HUES48 (cell line): Measurements from ENCODE around the gene ABTB1.

Experiments
- H3K27ac ChIP-seq: one replicate; pipeline ENCODE4 v1.7.0; 2013; ENCODE audit warnings: low read depth, low read length, inconsistent platforms
- H3K27me3 ChIP-seq: 2 replicates; pipeline ENCODE4 v1.6.1; 2013; ENCODE audit warnings: mild to moderate bottlenecking, low read length; ENCODE audit not compliant: control insufficient read depth, insufficient read depth
- H3K36me3 ChIP-seq: 2 replicates; pipeline ENCODE4 v1.6.1; 2013; ENCODE audit warnings: low read length; ENCODE audit not compliant: control insufficient read depth, insufficient read depth
- H3K4me1 ChIP-seq: 2 replicates; pipeline ENCODE4 v1.6.1; 2013; ENCODE audit warnings: mild to moderate bottlenecking, low read length; ENCODE audit not compliant: control insufficient read depth, insufficient read depth
- H3K4me3 ChIP-seq: 2 replicates; pipeline ENCODE4 v1.5.1; 2013; ENCODE audit warnings: mild to moderate bottlenecking, low read depth, low read length
- H3K9ac ChIP-seq: 2 replicates; pipeline ENCODE4 v1.6.1; 2013; ENCODE audit warnings: mild to moderate bottlenecking, low read depth, low read length, moderate library complexity
- H3K9me3 ChIP-seq: 2 replicates; pipeline ENCODE4 v1.6.1; 2013; ENCODE audit warnings: low read length; ENCODE audit not compliant: control insufficient read depth, insufficient read depth

Gene ABTB1

GRCh38 chr3:127665165-127665564 is 7.6 kb upstream of the ABTB1 start:
- Histone ChIP-seq H3K4me3 (no peak overlapping the region), H3K9ac (no peak overlapping the region), H3K4me1 (no peaks in the 10 kb centered on the region), H3K27me3 (no peaks in the 10 kb centered on the region), H3K36me3 (peaks cover 10% of the 10 kb centered on the region), H3K27ac (no peak overlapping the region), H3K9me3 (no peaks in the 10 kb centered on the region)

GRCh38 chr3:127665586-127665985 is 7.2 kb upstream of the ABTB1 start:
- Histone ChIP-seq H3K4me1 (no peaks in the 10 kb centered on the region), H3K9ac (no peak overlapping the region), H3K27ac (no peak overlapping the region), H3K27me3 (no peaks in the 10 kb centered on the region), H3K36me3 (peaks cover 7% of the 10 kb centered on the region), H3K9me3 (no peaks in the 10 kb centered on the region), H3K4me3 (no peak overlapping the region)

- Histone ChIP-seq H3K27me3 (no peaks in the 10 kb centered on the region), H3K9ac (no peak overlapping the region), H3K27ac (no peak overlapping the region), H3K9me3 (no peaks in the 10 kb centered on the region), H3K4me3 (no peak overlapping the region), H3K4me1 (no peaks in the 10 kb centered on the region), H3K36me3 (no peaks in the 10 kb centered on the region; the same call in 1 of the 2 replicates)
Measured at GRCh38 chr3:127666676-127667075, 6.1 kb upstream of the ABTB1 start.

GRCh38 chr3:127667119-127667681 is 5.6 kb upstream of the ABTB1 start:
- Histone ChIP-seq H3K36me3 (no peaks in the 10 kb centered on the region; the same call in 1 of the 2 replicates), H3K4me1 (no peaks in the 10 kb centered on the region), H3K9me3 (no peaks in the 10 kb centered on the region), H3K27ac (no peak overlapping the region), H3K9ac (no peak overlapping the region), H3K27me3 (no peaks in the 10 kb centered on the region), H3K4me3 (no peak overlapping the region)

GRCh38 chr3:127668906-127669305 is 3.8 kb upstream of the ABTB1 start:
- Histone ChIP-seq H3K9me3 (no peaks in the 10 kb centered on the region), H3K27me3 (0 out of 2 replicates have a peak, but pooled peaks cover 4% of the 10 kb centered on the region), H3K4me3 (no peak overlapping the region), H3K9ac (no peak overlapping the region), H3K27ac (no peak overlapping the region), H3K4me1 (peaks cover 5% of the 10 kb centered on the region), H3K36me3 (no peaks in the 10 kb centered on the region)

GRCh38 chr3:127669541-127670228 is 3.1 kb upstream of the ABTB1 start:
- H3K4me1 ChIP-seq: peaks cover 7% of the 10 kb centered on the region
- peaks cover 4% of the 10 kb centered on the region; the same call in 1 of the 2 replicates for H3K27me3 ChIP-seq
- H3K27ac ChIP-seq: no peak overlapping the region
- H3K4me3 ChIP-seq: no peak overlapping the region
- H3K36me3 ChIP-seq: no peaks in the 10 kb centered on the region
- H3K9me3 ChIP-seq: no peaks in the 10 kb centered on the region
- H3K9ac ChIP-seq: no peak overlapping the region

- Histone ChIP-seq H3K9me3 (no peaks in the 10 kb centered on the region), H3K36me3 (no peaks in the 10 kb centered on the region), H3K9ac (no peak overlapping the region), H3K4me1 (peaks cover 7% of the 10 kb centered on the region), H3K4me3 (no peak overlapping the region), H3K27ac (no peak overlapping the region), H3K27me3 (peaks cover 4% of the 10 kb centered on the region; the same call in 1 of the 2 replicates)
Measured at GRCh38 chr3:127670229-127670559, 2.6 kb upstream of the ABTB1 start.

GRCh38 chr3:127670761-127671522 is 1.8 kb upstream of the ABTB1 start:
- Histone ChIP-seq H3K9me3 (no peaks in the 10 kb centered on the region), H3K27me3 (peaks cover 4% of the 10 kb centered on the region; the same call in 1 of the 2 replicates), H3K4me3 (no peak overlapping the region), H3K9ac (no peak overlapping the region), H3K36me3 (no peaks in the 10 kb centered on the region), H3K4me1 (peaks cover 7% of the 10 kb centered on the region), H3K27ac (no peak overlapping the region)

- peak overlapping the region; percentile 70 for H3K4me3 ChIP-seq
- H3K4me1 ChIP-seq: peaks cover 7% of the 10 kb centered on the region
- H3K27ac ChIP-seq: peak overlapping the region; percentile 40
- no peaks in the 10 kb centered on the region for H3K36me3 ChIP-seq
- peaks cover 4% of the 10 kb centered on the region; the same call in 1 of the 2 replicates for H3K27me3 ChIP-seq
- H3K9ac ChIP-seq: peak overlapping the region; percentile 63
- H3K9me3 ChIP-seq: no peaks in the 10 kb centered on the region
Measured at GRCh38 chr3:127671523-127672428, 976 bp upstream of the ABTB1 start.

GRCh38 chr3:127673191-127674100 is 694 bp downstream of the ABTB1 start:
- Histone ChIP-seq H3K27ac (peak overlapping the region; percentile 64), H3K9ac (peak overlapping the region; percentile 44; the same call in 1 of the 2 replicates)

More at GRCh38 chr3:127673191-127674100, 694 bp downstream of the ABTB1 start:
- Histone ChIP-seq H3K4me1 (peaks cover 7% of the 10 kb centered on the region), H3K4me3 (peak overlapping the region; percentile 90), H3K9me3 (no peaks in the 10 kb centered on the region), H3K36me3 (no peaks in the 10 kb centered on the region), H3K27me3 (peaks cover 4% of the 10 kb centered on the region; the same call in 1 of the 2 replicates)
